Mesenchymal stem cell (in vitro differentiated cells and primary cell): ENCODE measurements around the gene CNR1.
"Not testable (repeated sequence)": the region's sequence is repeated elsewhere in the genome, so short reads cannot be mapped to it uniquely, and the experiment has no call there.

Experiments used
- DNase-seq: peaks from one replicate; pipeline ENCODE4 v3.0.0-alpha.2; 2013
- H2AFZ ChIP-seq: one replicate; pipeline ENCODE4 v1.6.1; 2013; ENCODE audit warnings: low read depth, mild to moderate bottlenecking, control low read depth, inconsistent platforms, low read length, moderate library complexity
- H2AK5ac ChIP-seq: 2 replicates; pipeline ENCODE4 v1.6.1; 2013; ENCODE audit warnings: low read length, moderate library complexity, mild to moderate bottlenecking, inconsistent platforms; ENCODE audit not compliant: severe bottlenecking
- H2BK120ac ChIP-seq: one replicate; pipeline ENCODE4 v1.6.1; 2013; ENCODE audit warnings: low read depth, mild to moderate bottlenecking, inconsistent platforms, low read length, moderate library complexity
- H2BK12ac ChIP-seq, 2 experiments: one replicate each; pipeline ENCODE4 v1.6.1; 2013; ENCODE audit warnings: inconsistent platforms in 2 of 2, low read length in 2 of 2, mild to moderate bottlenecking in 2 of 2, moderate library complexity in 2 of 2, control low read depth in 1 of 2
- H2BK15ac ChIP-seq: one replicate; pipeline ENCODE4 v1.6.1; 2013; ENCODE audit warnings: mild to moderate bottlenecking, low read depth, inconsistent platforms; ENCODE audit not compliant: poor library complexity, severe bottlenecking
- H2BK5ac ChIP-seq: 2 replicates; pipeline ENCODE4 v1.6.1; 2013; ENCODE audit warnings: low read depth, mild to moderate bottlenecking, low read length, control low read depth, inconsistent platforms; ENCODE audit not compliant: poor library complexity, severe bottlenecking
- H3K14ac ChIP-seq, 2 experiments: one replicate each; pipeline ENCODE4 v1.6.1; 2013; ENCODE audit warnings: inconsistent platforms in 2 of 2, low read length in 2 of 2, control low read depth in 1 of 2, mild to moderate bottlenecking in 1 of 2, moderate library complexity in 1 of 2
- H3K18ac ChIP-seq, 2 experiments: one replicate each; pipeline ENCODE4 v1.6.1; 2013; ENCODE audit warnings: inconsistent platforms in 2 of 2, low read length in 2 of 2, control low read depth in 1 of 2, low read depth in 1 of 2, mild to moderate bottlenecking in 1 of 2
- H3K23ac ChIP-seq, 2 experiments: one replicate each; pipeline ENCODE4 v1.6.1; 2013; ENCODE audit warnings: inconsistent platforms in 2 of 2, low read length in 2 of 2, mild to moderate bottlenecking in 2 of 2, moderate library complexity in 2 of 2, control low read depth in 1 of 2
- H3K27ac ChIP-seq: 2 replicates; pipeline ENCODE4 v1.5.1; 2013; ENCODE audit warnings: mild to moderate bottlenecking, moderate library complexity, low read length, control low read depth, inconsistent platforms; ENCODE audit not compliant: poor library complexity, severe bottlenecking
- H3K27me3 ChIP-seq, 2 experiments: 2 replicates each; pipeline versions ENCODE4 v1.6.1 to v1.7.0; 2013; ENCODE audit warnings: low read length in 2 of 2, mild to moderate bottlenecking in 2 of 2, moderate library complexity in 2 of 2, control low read depth in 1 of 2, inconsistent platforms in 1 of 2; ENCODE audit not compliant: control insufficient read depth in 1 of 2, insufficient read depth in 1 of 2
- H3K36me3 ChIP-seq, 2 experiments: 2 replicates each; pipeline versions ENCODE4 v1.6.1 to v1.7.0; 2013; ENCODE audit warnings: low read length in 2 of 2, control low read depth in 1 of 2, inconsistent platforms in 1 of 2, low read depth in 1 of 2, mild to moderate bottlenecking in 1 of 2; ENCODE audit not compliant: insufficient read depth in 2 of 2, control insufficient read depth in 1 of 2
- H3K4ac ChIP-seq, 2 experiments: one replicate each; pipeline ENCODE4 v1.6.1; 2013; ENCODE audit warnings: inconsistent platforms in 2 of 2, low read length in 2 of 2, mild to moderate bottlenecking in 2 of 2, moderate library complexity in 2 of 2, control low read depth in 1 of 2, low read depth in 1 of 2
- H3K4me1 ChIP-seq: 2 replicates; pipeline ENCODE4 v1.6.1; 2013; ENCODE audit warnings: low read depth, low read length, control low read depth; ENCODE audit not compliant: control insufficient read depth, insufficient read depth
- H3K4me2 ChIP-seq: 2 replicates; pipeline ENCODE4 v1.6.1; 2013; ENCODE audit warnings: low read length, mild to moderate bottlenecking, inconsistent platforms; ENCODE audit not compliant: poor library complexity, severe bottlenecking
- H3K4me3 ChIP-seq, 2 experiments: 2 replicates each; pipeline versions ENCODE4 v1.5.1 to v1.7.0; 2013; ENCODE audit warnings: low read length in 2 of 2, mild to moderate bottlenecking in 2 of 2, control low read depth in 1 of 2, low read depth in 1 of 2; ENCODE audit not compliant: insufficient read depth in 1 of 2
- H3K79me1 ChIP-seq: replicated peaks from 2 replicates; pipeline ENCODE4 v1.6.1; 2013; ENCODE audit warnings: mild to moderate bottlenecking, control low read depth, low read length, inconsistent platforms; ENCODE audit not compliant: poor library complexity, severe bottlenecking
- H3K9ac ChIP-seq: 2 replicates; pipeline ENCODE4 v1.7.0; 2013; ENCODE audit warnings: mild to moderate bottlenecking, low read length, moderate library complexity
- H3K9me3 ChIP-seq: 2 replicates; pipeline ENCODE4 v1.7.0; 2013; ENCODE audit warnings: mild to moderate bottlenecking, low read length; ENCODE audit not compliant: control insufficient read depth
- H4K8ac ChIP-seq: one replicate; pipeline ENCODE4 v1.6.1; 2013; ENCODE audit warnings: inconsistent platforms, mild to moderate bottlenecking, low read length, moderate library complexity
- H4K91ac ChIP-seq: one replicate; pipeline ENCODE4 v1.6.1; 2013; ENCODE audit warnings: mild to moderate bottlenecking, low read length, inconsistent platforms
- WGBS: methylation state at CpG from one replicate; pipeline ENCODE4 v1.1.7; 2013; ENCODE audit warnings: mixed read lengths; 5-methylcytosine and 5-hydroxymethylcytosine counted together

Gene CNR1

DNA sequence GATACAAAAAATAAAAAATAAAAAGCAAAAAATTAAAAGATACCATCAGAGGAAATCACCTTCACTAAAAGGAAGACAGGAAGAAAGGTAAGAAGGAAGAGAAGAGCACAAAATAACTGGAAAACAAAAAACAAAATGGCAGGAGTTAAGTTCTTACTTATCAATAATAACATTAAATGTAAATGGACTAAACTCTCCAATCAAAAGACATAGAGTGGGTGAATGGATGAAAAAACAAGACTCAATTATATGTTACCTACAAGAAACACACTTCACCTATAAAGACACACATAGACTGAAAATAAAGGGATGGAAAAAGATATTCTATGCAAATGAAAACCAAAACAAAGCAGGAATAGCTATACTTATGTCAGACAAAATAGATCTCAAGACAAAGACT, 35.6 kb upstream of the CNR1 start:
- H3K27me3 ChIP-seq, result not testable (repeated sequence)

GRCh38 chr6:88184921-88185320, 18.8 kb upstream of the CNR1 start:
- H2BK5ac ChIP-seq, result no peak overlapping the region
- no peak overlapping the region for H2BK12ac ChIP-seq

More for the DNA sequence above, 35.6 kb upstream of the CNR1 start:
- H3K79me1 ChIP-seq, H3K4me1 ChIP-seq, H3K4ac ChIP-seq, H3K36me3 ChIP-seq, H2AFZ ChIP-seq, H2BK12ac ChIP-seq, H3K4me3 ChIP-seq, H3K14ac ChIP-seq, H2BK15ac ChIP-seq, H2BK5ac ChIP-seq, H2AK5ac ChIP-seq, H2BK120ac ChIP-seq, H3K4me2 ChIP-seq, H3K23ac ChIP-seq, H3K18ac ChIP-seq, H3K9ac ChIP-seq, H4K8ac ChIP-seq, H3K27ac ChIP-seq, H4K91ac ChIP-seq, DNase-seq: not testable (repeated sequence)
- peaks cover 19% of the 10 kb centered on the region for H3K9me3 ChIP-seq

DNA sequence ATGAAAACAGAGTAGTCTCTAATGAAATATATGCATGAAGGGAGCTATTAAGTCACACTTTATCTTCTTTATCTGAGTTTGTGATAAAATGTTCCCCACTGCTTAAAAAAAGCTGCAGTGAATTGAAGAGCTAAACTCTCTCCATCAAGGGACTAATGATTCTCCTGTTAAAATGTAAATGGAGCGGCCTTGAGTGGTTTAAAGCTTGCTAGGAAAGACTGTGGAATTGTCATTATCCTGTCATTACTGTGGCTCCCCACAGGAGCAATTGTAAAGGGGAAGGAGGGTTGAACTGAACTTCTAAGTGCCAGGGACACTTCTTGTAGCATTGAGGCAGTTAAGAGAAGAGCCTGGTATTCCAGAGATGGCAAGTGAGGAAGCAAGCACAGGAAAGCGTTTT, 17.3 kb upstream of the CNR1 start:
- Histone ChIP-seq H3K36me3 (no peaks in the 10 kb centered on the region), H3K9me3 (no peaks in the 10 kb centered on the region), H3K4ac (no peak overlapping the region), H3K9ac (no peak overlapping the region), H3K4me3 (no peak overlapping the region), H2BK12ac (no peak overlapping the region), H4K8ac (no peak overlapping the region), H3K79me1 (no peaks in the 10 kb centered on the region), H4K91ac (no peak overlapping the region), H2BK120ac (no peak overlapping the region), H3K18ac (no peak overlapping the region), H2AK5ac (no peak overlapping the region), H2BK5ac (no peak overlapping the region), H3K27ac (no peak overlapping the region), H3K23ac (no peak overlapping the region), H2AFZ (no peak overlapping the region), H3K27me3 (peaks cover 0 to 7% of the 10 kb centered on the region in 2 experiments), H3K4me1 (no peaks in the 10 kb centered on the region), H3K14ac (no peak overlapping the region), H2BK15ac (no peak overlapping the region), H3K4me2 (no peak overlapping the region)
- WGBS, result 58% methylated on average over 2 of the region's 2 CpGs
- no peak for DNase-seq

More at GRCh38 chr6:88184921-88185320, 18.8 kb upstream of the CNR1 start:
- no peak overlapping the region for H3K4ac ChIP-seq
- no peak for DNase-seq
- no peak overlapping the region for H2BK15ac ChIP-seq
- H3K4me2 ChIP-seq, result no peak overlapping the region
- no peak overlapping the region for H3K14ac ChIP-seq
- no peak overlapping the region for H4K91ac ChIP-seq
- H3K36me3 ChIP-seq, result no peaks in the 10 kb centered on the region
- H3K4me1 ChIP-seq, result no peaks in the 10 kb centered on the region
- no peaks in the 10 kb centered on the region for H3K79me1 ChIP-seq
- H3K23ac ChIP-seq, result no peak overlapping the region
- H3K18ac ChIP-seq, result no peak overlapping the region
- H3K9ac ChIP-seq, result no peak overlapping the region
- H3K27ac ChIP-seq, result no peak overlapping the region
- H3K4me3 ChIP-seq, result no peak overlapping the region
- H2AK5ac ChIP-seq, result no peak overlapping the region
- H2AFZ ChIP-seq, result no peak overlapping the region
- no peak overlapping the region for H4K8ac ChIP-seq
- H3K27me3 ChIP-seq, result peaks cover 0 to 7% of the 10 kb centered on the region in 2 experiments
- WGBS, result 81% methylated on average over 4 of the region's 4 CpGs
- no peak overlapping the region for H2BK120ac ChIP-seq
- no peaks in the 10 kb centered on the region for H3K9me3 ChIP-seq

DNA sequence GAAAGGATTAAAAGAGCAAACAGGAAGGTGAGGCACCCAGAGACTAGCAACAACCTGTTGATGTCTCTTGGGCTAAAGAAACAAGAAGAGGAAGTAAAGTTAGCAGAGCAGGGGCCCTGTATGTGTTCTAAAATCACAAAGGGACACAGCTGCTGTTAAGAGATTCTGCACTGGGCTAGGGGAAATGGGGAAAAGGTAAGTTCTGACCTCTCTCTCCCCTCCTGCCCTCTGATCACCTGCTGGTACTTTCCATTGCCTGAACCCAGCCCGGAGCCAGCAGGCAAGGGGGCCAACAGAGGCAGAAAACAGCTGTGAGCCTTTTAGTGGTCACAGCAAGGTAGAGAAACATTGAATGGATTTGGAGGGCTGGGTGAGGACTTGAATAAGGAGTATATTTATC, 13.5 kb upstream of the CNR1 start:
- Histone ChIP-seq H3K4me1 (no peaks in the 10 kb centered on the region), H3K9me3 (no peaks in the 10 kb centered on the region), H2BK5ac (no peak overlapping the region), H3K27me3 (peaks cover 0 to 7% of the 10 kb centered on the region in 2 experiments), H3K23ac (no peak overlapping the region), H3K36me3 (no peaks in the 10 kb centered on the region), H3K9ac (no peak overlapping the region), H3K27ac (no peak overlapping the region), H2BK15ac (no peak overlapping the region), H2BK12ac (no peak overlapping the region), H3K18ac (no peak overlapping the region), H3K4me3 (no peak overlapping the region), H2AK5ac (no peak overlapping the region), H3K14ac (no peak overlapping the region), H2BK120ac (no peak overlapping the region), H4K91ac (no peak overlapping the region), H4K8ac (no peak overlapping the region), H3K4me2 (no peak overlapping the region), H3K4ac (no peak overlapping the region), H3K79me1 (no peaks in the 10 kb centered on the region), H2AFZ (no peak overlapping the region)
- 17% methylated on average over 1 of the region's 1 CpG for WGBS
- DNase-seq, result no peak
